Lower lobe of right lung (tissue), 2 donors: ENCODE results near the gene ACTR3C. TPM values are rescaled to one million over a fixed set of nuclear protein-coding genes. Genes with fewer than 3 reads are reported as not detected.

Experiments
- ATAC-seq, 2 donors: fragments of 200-7000 bp; cut with Tn5 transposase; one replicate each; pipeline ENCODE4 v1.9.1; 2020 to 2022; ENCODE audit warnings: mild to moderate bottlenecking in 2 of 2, moderate library complexity in 2 of 2
- DNase-seq: peaks from one replicate; pipeline ENCODE4 v3.0.0-alpha.2; 2020
- H3K27ac ChIP-seq: fragments of 200-600 bp; one replicate; pipeline ENCODE4 v1.8.0; 2022
- H3K27me3 ChIP-seq: fragments of 200-600 bp; one replicate; pipeline ENCODE4 v1.8.0; 2022; ENCODE audit warnings: low read depth
- H3K36me3 ChIP-seq: fragments of 200-600 bp; one replicate; pipeline ENCODE4 v1.8.0; 2022; ENCODE audit warnings: mild to moderate bottlenecking
- H3K4me1 ChIP-seq: fragments of 200-600 bp; one replicate; pipeline ENCODE4 v1.8.0; 2022
- H3K4me3 ChIP-seq: fragments of 200-600 bp; one replicate; pipeline ENCODE4 v1.8.0; 2022; ENCODE audit warnings: mild to moderate bottlenecking
- H3K9me3 ChIP-seq: fragments of 200-600 bp; one replicate; pipeline ENCODE4 v1.8.0; 2022
- CTCF ChIP-seq: fragments of 200-600 bp; IDR thresholded peaks from one replicate; pipeline ENCODE4 v1.8.0; 2022; ENCODE audit warnings: antibody characterized with exemption, mild to moderate bottlenecking
- intact Hi-C: fragments of 100-400 bp; cut with DNase I; formaldehyde crosslinking; loops from one replicate; pipeline ENCODE4 v1.11.0; 2022
- total RNA-seq: library from RNA; stranded (reverse); fragmentation: NEBNext Ultra II Directional; extraction: Animal tissue kit (Norgen Biotek cat#: 25700); gene quantifications from one replicate; pipeline ENCODE4 v1.2.1, GENCODE V29; 2021
- donor health status: DM: no; HTN: yes; CAD: no; lungs with severe emphysema.

Gene ACTR3C
- total RNA-seq, 1 donor from 2014 or later = 18.6 TPM

DNA sequence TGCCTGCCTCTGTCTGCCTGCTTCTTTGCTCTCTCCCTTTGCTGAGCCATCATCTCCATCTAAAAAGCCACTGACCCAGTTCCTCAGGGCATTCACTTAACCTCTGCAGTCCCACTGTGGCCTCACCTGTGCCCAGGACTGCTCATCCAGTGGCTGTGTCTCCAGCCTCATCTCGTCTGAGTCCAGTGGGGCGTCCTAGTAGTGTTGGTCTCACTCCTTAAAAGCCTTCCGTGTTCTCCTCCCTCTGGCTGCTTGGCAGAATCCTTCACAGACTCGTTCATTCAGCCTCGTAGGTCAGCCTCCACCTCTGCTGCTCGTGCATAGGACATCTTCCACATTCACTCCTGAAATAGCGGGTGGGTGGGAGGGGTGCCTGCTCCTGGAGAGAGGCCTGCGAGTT, 10.8 kb upstream of the ACTR3C start:
- peaks cover 29% of the 10 kb centered on the region for H3K36me3 ChIP-seq
- H3K27me3 ChIP-seq = no peaks in the 10 kb centered on the region
- H3K4me3 ChIP-seq = no peak overlapping the region
- no peaks in the 10 kb centered on the region for H3K9me3 ChIP-seq
- no peak for TF ChIP-seq CTCF
- no peak for DNase-seq
- intact Hi-C loops = no loop called here
- ATAC-seq = no peak
- peaks cover 14% of the 10 kb centered on the region for H3K4me1 ChIP-seq
- H3K27ac ChIP-seq = peak overlapping the region; percentile 62

- intact Hi-C loops = no loop called here
- Histone ChIP-seq H3K27me3 (no peaks in the 10 kb centered on the region), H3K9me3 (no peaks in the 10 kb centered on the region), H3K36me3 (peaks cover 28% of the 10 kb centered on the region), H3K4me1 (peaks cover 14% of the 10 kb centered on the region), H3K27ac (no peak overlapping the region), H3K4me3 (no peak overlapping the region)
- TF ChIP-seq CTCF = no peak
- DNase-seq (no peak), ATAC-seq (no peak)
Measured at GRCh38 chr7:150333659-150334058, 10.3 kb upstream of the ACTR3C start.

DNA sequence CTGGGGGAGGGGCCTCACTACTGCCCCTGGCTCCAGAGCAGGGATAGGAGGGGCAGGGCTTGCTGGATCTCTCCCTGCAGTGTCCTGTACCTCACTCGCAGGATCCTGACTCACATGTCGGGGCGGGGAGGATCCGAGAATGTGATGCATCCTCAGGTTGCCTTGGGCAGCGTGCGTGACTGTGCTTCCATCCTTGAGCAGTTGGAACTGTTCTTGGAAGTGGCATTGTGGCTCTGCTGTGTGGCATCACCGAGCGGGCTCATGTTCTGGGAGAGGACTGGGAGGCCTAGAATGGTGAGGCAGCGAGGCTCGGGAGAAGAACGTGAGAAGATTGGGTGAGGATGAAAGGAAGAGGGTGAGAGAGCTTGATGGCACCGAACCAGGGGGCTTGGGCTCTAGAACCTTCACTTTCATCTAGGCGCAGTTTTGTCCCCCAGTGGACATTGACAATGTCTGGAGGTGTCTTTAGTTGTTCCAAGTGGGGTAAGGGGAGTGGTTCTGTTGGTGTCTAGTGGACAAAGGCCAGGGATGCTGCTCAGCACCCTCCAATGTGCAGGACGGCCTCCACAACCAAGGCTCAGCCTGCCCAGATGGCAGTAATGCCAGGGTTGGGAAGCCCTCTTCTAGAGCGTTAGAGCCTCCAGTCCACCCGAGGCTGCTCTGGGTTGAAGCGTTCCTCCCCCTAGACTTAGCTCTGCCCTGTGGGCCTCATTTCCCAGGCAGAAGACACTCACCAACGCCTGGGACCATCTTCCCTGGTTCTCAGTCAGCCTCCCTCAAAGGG, 9.7 kb upstream of the ACTR3C start:
- H3K27me3 ChIP-seq = no peaks in the 10 kb centered on the region
- H3K27ac ChIP-seq = no peak overlapping the region
- H3K4me1 ChIP-seq = peaks cover 14% of the 10 kb centered on the region
- intact Hi-C loops = no loop called here
- H3K36me3 ChIP-seq = peaks cover 29% of the 10 kb centered on the region
- no peak for ATAC-seq
- no peak for TF ChIP-seq CTCF
- no peak overlapping the region for H3K4me3 ChIP-seq
- no peak for DNase-seq
- no peaks in the 10 kb centered on the region for H3K9me3 ChIP-seq

GRCh38 chr7:150330211-150330885, 7.0 kb upstream of the ACTR3C start:
- no peak for ATAC-seq
- peaks cover 31% of the 10 kb centered on the region for H3K36me3 ChIP-seq

More at GRCh38 chr7:150330211-150330885, 7.0 kb upstream of the ACTR3C start:
- Histone ChIP-seq H3K27ac (peak overlapping the region; percentile 49), H3K9me3 (no peaks in the 10 kb centered on the region), H3K4me3 (no peak overlapping the region), H3K4me1 (peaks cover 2% of the 10 kb centered on the region), H3K27me3 (no peaks in the 10 kb centered on the region)
- no peak for DNase-seq
- TF ChIP-seq CTCF = no peak
- intact Hi-C loops = no loop called here
